GM21390 (cell line): ENCODE measurements around the gene ABHD14A.

Experiments used
- ATAC-seq: cut with Tn5 transposase; IDR thresholded peaks from one replicate; pipeline ENCODE4 v1.9.1; 2021; ENCODE audit not compliant: unreplicated experiment

ABHD14A gene

GRCh38 chr3:51955893-51956770 lies 18.7 kb upstream of the ABHD14A start:
- no peak for ATAC-seq

- no peak for ATAC-seq
These were observed 17.2 kb upstream of the ABHD14A start for GRCh38 chr3:51957520-51958205.

GRCh38 chr3:51958603-51959521 lies 16.0 kb upstream of the ABHD14A start:
- ATAC-seq = no peak

DNA sequence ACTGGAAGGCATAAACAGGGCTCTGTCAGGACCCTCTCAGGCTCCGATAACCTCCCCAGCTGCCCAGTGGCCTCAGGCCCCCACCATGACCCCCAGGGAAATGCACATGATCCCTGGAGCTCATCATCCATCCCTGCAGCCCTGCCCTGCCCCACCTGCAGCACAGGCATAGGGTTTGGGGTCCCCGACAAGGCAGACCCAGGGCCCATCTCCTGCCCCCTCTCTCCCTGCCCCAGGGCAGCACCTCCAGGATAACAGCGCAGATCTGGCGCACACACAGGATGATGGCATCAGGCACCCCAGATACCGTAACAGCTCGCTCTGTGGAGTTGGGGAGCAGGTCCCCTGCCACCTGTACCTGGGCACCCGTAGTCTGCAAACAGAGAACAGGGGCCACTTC lies 15.2 kb upstream of the ABHD14A start:
- no peak for ATAC-seq

- ATAC-seq = no peak
These were observed 14.5 kb upstream of the ABHD14A start for GRCh38 chr3:51960386-51960785.

DNA sequence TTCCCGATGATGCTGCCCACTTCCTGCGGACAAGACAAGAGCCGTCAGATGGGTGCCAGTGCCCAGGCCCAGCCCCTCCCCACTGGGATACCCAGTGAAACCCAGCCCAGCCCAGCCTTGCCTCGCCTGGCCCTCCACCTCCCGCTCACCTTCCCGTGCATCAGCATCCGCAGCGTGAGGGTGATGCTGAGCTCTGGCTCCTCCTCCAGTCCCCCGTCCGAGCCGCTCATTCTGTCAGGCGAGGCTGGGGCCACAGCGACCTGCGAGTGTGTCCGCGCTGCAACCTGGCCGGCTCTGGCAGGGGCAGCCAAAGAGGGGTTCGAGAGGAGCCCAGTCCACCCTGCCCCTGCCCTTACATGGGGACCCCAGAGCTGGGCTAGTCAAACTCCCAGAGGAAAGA lies 13.9 kb upstream of the ABHD14A start:
- ATAC-seq = no peak

DNA sequence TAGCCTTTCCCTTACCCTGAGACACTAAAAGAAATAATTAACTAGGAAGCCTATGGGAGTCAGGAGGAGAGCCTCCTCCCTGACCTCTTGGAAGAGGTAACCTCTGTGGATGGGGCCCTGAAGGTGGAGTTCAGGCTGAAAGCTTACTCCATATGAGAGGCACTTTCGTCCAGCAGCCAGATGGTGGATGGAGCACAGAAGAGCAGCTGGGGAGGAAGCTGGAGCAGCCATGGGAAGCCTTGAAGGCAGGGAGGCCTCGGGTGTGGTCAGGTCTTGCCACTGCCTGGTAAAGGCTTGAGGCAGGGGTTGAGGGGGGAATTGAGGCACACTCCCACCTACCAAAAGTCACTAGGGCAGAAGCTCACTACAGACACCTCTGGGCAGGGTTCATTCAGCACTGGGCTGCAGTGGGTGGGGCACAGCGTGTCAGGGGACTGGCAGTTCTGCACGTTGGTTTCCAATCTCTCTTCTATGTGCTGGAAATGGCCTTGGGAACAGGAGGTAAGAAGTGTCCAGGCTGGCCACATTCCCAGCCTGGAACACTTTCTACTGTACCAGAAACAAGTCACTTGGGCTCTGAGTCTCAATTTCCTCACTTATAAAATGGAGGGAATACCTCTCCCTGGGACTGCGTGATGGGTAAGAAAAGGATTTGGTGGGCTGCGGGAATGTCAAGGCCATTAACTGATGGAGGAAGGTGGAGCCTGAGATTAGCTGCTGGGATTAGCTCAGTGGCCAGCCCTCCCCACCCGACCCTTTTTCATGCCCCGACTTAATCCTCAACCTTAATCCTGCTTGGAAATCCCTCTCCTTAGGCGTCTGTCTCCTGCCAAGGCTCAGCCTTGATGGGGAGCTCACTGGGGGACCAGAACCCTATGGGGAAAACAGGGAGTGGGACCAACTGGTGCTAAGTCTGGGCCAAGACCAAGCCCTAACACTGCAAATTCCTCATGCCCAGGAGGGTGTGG lies 13.0 kb upstream of the ABHD14A start:
- no peak for ATAC-seq

DNA sequence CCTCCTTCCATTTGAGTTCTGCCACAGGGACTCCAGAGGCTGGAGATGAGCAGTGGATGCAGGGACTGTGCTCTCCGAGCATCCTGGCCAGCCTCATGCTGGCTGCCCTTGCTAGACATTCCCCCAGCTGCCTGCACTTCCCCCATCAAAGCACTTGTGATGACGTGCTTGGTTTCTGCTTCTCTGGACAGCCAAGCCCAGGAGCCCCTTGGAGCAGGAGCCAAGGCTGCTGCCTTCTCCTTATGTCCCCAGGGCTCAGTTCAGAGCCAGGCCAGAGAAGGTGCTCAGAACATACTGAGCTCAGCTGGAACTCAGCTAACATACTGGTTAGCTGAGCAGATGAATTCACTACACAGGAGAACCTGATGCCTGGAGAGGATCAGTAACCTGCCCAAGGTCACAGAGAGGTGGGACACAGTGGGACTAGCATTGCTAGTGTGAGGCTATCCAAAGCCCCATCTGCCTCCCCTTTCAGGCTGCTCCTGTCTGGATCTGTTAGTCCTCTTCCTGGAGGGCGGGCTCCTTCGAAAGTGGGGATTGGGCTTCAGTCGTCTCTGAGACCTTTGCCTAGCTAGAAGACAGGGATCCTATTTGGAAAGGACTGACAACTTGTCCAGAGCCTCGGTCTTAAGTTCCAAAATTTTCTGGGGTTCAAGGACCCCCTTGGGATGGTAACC lies 11.9 kb upstream of the ABHD14A start:
- ATAC-seq = no peak

DNA sequence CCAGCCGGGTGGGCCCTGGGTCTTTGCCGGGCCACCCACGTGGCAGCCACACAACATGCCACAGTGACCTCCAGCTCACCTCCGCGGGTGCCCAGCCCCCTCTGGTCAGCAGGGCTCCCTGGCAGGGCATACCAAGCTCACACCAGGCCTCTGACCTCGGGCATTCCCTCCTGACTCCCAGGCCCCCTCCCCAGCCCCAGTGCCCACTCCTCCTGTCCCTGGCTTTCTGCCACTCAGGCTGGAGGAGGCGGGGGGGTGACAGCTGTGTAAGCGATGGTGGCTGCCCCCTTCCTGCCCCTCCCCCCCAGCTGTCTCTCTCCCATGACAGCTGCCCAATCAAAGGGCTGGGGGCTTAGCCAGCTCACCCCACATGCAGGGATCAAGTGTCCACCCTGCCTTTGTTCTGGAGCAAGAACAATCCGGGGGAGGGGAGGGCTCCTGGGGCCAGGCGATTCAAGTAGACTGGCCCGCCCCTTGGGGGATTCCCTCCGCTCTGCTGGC lies 10.9 kb upstream of the ABHD14A start:
- no peak for ATAC-seq

GRCh38 chr3:51964521-51964920 lies 10.3 kb upstream of the ABHD14A start:
- ATAC-seq = no peak

GRCh38 chr3:51966016-51966415 lies 8.8 kb upstream of the ABHD14A start:
- no peak for ATAC-seq

DNA sequence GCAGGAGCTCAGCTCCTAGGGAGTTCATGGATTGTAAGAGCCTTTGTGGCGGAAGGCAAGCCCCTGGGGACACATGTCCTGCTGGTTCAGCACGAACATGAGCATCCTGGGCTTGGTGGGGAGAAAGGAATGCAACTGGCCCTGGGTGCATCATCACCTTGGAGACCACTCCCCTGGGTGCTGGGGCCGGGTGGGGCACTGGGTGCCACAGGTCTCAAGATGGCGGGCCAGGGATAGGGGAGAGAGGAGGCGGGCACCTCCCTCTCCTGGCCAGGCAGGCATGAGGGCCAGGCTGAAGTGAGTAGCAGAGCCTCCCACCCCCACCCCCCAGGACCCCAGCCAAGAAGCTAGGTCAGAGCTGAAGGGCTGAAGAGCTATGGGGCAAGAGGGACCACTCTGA lies 8.4 kb upstream of the ABHD14A start:
- no peak for ATAC-seq

DNA sequence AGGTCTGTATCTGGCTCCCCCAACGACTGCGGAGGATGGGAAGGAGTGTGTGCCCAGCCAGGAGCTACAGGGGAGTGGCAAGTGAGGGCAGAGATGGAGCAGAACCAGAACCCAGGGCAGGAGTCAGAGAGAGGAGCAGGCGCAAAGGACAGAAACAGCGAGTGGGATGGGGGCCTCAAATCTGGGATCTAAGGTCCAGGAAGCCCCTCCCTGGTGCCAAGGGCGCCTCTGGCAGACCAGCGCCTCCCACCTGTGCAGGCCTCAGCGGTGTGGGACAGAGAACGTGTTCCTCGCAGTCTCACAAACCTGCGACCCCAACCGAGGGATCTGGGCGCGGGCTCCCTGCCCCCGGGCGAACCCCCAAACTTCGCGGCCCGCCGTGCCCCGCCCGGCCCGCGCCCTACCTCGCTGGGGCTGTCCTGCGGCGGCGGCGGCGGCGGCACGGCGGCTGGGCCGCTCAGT lies 7.9 kb upstream of the ABHD14A start:
- peak; percentile 48 for ATAC-seq

GRCh38 chr3:51967384-51968169 lies 7.3 kb upstream of the ABHD14A start, which contains the start of gene PCBP4:
TSS of gene PCBP4 (minus strand) at chr3:51967454. CDS start at chr3:51961240, 6,214 bp downstream.
- ATAC-seq = peak; percentile 63

- no peak for ATAC-seq
These were observed 6.6 kb upstream of the ABHD14A start for GRCh38 chr3:51968170-51968775.

DNA sequence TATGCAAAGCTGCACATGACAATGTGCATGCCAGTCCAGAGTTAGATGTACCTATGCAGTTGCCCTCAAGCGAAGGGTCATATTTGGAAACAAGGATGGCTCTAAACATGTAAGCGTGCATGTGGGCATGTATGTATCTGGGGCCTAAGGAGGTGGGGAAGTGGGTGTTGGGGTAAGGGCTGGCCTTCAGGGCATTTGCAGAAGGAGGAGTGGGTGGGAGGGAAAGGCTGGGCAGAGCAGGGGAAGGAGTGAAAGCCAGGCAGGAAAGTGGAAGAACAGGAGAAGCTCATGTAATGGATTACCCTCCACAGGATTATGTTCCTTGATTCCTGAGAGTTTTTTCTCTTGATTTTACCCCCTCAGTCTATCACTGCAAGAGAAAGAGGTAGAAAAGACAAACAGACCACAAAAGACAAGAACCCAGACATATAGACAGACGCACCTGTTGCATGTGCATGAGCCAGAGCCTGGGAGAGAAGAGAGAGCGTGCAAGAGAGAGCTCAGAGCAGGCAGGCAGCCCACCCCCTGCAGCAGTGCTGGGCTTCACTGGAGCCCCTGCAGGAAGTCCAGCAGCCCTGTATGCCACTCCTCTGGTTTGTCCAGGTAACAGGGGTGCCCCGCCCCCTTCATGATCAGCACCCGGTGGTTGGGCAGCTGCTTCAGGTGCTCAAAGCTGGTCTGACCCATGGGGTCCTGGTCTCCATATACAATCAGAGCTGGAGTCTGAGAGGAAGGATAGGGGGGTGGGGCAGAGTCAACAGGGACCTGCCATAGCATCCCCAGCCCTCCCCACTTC lies 5.8 kb upstream of the ABHD14A start:
- no peak for ATAC-seq

GRCh38 chr3:51969841-51970240 lies 5.0 kb upstream of the ABHD14A start:
- ATAC-seq = no peak
